ENCODE results near the gene CSNK2B. TPM values are rescaled to one million over a fixed set of nuclear protein-coding genes. Genes with fewer than 3 reads are reported as not detected.

CSNK2B gene
- total and polyA plus RNA-seq, 9 of the 15 experiments (the other 6 are each of a cell fraction or from before 2014, with no cell fraction given) = 120 to 1,126 (median 529) TPM

DNA sequence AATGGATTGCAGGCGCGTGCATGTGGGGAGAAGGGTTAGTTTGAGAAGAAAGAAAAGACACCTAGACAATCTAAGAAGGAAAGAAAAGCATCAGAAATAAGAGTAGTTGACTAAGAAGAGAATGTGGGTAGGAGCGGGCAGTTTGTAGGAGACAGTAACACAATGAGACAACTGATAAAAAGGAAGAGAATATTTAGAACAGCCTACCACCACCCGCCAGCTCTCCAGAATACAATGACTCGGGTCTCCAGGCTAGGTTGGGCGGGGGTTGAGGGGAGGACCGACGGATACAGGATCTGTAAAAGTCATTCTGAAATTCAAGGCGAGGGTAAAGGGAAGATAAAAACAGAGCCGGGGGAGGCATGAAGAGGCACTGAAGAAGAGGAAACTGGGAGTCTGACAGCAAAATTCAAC is 36.5 kb downstream of the CSNK2B start (continued):
- TF ChIP-seq, protein P1, sequence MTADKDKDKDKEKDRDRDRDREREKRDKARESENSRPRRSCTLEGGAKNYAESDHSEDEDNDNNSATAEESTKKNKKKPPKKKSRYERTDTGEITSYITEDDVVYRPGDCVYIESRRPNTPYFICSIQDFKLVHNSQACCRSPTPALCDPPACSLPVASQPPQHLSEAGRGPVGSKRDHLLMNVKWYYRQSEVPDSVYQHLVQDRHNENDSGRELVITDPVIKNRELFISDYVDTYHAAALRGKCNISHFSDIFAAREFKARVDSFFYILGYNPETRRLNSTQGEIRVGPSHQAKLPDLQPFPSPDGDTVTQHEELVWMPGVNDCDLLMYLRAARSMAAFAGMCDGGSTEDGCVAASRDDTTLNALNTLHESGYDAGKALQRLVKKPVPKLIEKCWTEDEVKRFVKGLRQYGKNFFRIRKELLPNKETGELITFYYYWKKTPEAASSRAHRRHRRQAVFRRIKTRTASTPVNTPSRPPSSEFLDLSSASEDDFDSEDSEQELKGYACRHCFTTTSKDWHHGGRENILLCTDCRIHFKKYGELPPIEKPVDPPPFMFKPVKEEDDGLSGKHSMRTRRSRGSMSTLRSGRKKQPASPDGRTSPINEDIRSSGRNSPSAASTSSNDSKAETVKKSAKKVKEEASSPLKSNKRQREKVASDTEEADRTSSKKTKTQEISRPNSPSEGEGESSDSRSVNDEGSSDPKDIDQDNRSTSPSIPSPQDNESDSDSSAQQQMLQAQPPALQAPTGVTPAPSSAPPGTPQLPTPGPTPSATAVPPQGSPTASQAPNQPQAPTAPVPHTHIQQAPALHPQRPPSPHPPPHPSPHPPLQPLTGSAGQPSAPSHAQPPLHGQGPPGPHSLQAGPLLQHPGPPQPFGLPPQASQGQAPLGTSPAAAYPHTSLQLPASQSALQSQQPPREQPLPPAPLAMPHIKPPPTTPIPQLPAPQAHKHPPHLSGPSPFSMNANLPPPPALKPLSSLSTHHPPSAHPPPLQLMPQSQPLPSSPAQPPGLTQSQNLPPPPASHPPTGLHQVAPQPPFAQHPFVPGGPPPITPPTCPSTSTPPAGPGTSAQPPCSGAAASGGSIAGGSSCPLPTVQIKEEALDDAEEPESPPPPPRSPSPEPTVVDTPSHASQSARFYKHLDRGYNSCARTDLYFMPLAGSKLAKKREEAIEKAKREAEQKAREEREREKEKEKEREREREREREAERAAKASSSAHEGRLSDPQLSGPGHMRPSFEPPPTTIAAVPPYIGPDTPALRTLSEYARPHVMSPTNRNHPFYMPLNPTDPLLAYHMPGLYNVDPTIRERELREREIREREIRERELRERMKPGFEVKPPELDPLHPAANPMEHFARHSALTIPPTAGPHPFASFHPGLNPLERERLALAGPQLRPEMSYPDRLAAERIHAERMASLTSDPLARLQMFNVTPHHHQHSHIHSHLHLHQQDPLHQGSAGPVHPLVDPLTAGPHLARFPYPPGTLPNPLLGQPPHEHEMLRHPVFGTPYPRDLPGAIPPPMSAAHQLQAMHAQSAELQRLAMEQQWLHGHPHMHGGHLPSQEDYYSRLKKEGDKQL (CRISPR knock-in tag; IDR thresholded peaks at IDR 0.05; ENCODE audit: borderline replicate concordance) = peak; percentile 97; the same call in 1 of the 2 replicates
- TF ChIP-seq SMARCE1 (IDR thresholded peaks at IDR 0.05) = peak; percentile 88
- TF ChIP-seq TAF7 (tag; IDR thresholded peaks at IDR 0.05) = peak; percentile 63
- TF ChIP-seq MCM7 (IDR thresholded peaks at IDR 0.05) = 0 out of 4 replicates have a peak, but pooled peaks of 1 of the 2 experiments have one; percentile 17
- no peak for TF ChIP-seq PHB2 (IDR thresholded peaks at IDR 0.05; ENCODE audit: low read depth)
- no peak for TF ChIP-seq ZNF239 (CRISPR knock-in tag; IDR thresholded peaks at IDR 0.05)
- TF ChIP-seq, protein P2, sequence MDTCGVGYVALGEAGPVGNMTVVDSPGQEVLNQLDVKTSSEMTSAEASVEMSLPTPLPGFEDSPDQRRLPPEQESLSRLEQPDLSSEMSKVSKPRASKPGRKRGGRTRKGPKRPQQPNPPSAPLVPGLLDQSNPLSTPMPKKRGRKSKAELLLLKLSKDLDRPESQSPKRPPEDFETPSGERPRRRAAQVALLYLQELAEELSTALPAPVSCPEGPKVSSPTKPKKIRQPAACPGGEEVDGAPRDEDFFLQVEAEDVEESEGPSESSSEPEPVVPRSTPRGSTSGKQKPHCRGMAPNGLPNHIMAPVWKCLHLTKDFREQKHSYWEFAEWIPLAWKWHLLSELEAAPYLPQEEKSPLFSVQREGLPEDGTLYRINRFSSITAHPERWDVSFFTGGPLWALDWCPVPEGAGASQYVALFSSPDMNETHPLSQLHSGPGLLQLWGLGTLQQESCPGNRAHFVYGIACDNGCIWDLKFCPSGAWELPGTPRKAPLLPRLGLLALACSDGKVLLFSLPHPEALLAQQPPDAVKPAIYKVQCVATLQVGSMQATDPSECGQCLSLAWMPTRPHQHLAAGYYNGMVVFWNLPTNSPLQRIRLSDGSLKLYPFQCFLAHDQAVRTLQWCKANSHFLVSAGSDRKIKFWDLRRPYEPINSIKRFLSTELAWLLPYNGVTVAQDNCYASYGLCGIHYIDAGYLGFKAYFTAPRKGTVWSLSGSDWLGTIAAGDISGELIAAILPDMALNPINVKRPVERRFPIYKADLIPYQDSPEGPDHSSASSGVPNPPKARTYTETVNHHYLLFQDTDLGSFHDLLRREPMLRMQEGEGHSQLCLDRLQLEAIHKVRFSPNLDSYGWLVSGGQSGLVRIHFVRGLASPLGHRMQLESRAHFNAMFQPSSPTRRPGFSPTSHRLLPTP (IDR thresholded peaks at IDR 0.05; ENCODE audit: borderline replicate concordance, extremely low read depth, insufficient read length) = no peak
- no peak for TF ChIP-seq ZBED1 (IDR thresholded peaks at IDR 0.05)
- TF ChIP-seq, protein P3, sequence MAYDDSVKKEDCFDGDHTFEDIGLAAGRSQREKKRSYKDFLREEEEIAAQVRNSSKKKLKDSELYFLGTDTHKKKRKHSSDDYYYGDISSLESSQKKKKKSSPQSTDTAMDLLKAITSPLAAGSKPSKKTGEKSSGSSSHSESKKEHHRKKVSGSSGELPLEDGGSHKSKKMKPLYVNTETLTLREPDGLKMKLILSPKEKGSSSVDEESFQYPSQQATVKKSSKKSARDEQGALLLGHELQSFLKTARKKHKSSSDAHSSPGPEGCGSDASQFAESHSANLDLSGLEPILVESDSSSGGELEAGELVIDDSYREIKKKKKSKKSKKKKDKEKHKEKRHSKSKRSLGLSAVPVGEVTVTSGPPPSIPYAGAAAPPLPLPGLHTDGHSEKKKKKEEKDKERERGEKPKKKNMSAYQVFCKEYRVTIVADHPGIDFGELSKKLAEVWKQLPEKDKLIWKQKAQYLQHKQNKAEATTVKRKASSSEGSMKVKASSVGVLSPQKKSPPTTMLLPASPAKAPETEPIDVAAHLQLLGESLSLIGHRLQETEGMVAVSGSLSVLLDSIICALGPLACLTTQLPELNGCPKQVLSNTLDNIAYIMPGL (CRISPR knock-in tag; IDR thresholded peaks at IDR 0.05) = no peak; the same call in 1 of the 2 replicates
- TF ChIP-seq, protein P4, sequence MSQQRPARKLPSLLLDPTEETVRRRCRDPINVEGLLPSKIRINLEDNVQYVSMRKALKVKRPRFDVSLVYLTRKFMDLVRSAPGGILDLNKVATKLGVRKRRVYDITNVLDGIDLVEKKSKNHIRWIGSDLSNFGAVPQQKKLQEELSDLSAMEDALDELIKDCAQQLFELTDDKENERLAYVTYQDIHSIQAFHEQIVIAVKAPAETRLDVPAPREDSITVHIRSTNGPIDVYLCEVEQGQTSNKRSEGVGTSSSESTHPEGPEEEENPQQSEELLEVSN (IDR thresholded peaks at IDR 0.05; ENCODE audit: borderline replicate concordance in 1 of 2, extremely low read depth in 1 of 2, insufficient read depth in 1 of 2, insufficient read length in 1 of 2, low read depth in 1 of 2, low read length in 1 of 2, poor library complexity in 1 of 2, severe bottlenecking in 1 of 2) = no peak
- TF ChIP-seq CCNT2 (IDR thresholded peaks at IDR 0.05; ENCODE audit: borderline replicate concordance, extremely low read depth, insufficient read length, low read depth, low read length) = no peak
- TF ChIP-seq, protein P5, sequence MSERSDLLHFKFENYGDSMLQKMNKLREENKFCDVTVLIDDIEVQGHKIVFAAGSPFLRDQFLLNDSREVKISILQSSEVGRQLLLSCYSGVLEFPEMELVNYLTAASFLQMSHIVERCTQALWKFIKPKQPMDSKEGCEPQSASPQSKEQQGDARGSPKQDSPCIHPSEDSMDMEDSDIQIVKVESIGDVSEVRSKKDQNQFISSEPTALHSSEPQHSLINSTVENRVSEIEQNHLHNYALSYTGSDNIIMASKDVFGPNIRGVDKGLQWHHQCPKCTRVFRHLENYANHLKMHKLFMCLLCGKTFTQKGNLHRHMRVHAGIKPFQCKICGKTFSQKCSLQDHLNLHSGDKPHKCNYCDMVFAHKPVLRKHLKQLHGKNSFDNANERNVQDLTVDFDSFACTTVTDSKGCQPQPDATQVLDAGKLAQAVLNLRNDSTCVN (CRISPR knock-in tag; IDR thresholded peaks at IDR 0.05) = peak; percentile 60
- TF ChIP-seq THRAP3 (IDR thresholded peaks at IDR 0.05; ENCODE audit: borderline replicate concordance) = peak; percentile 76; the same call in 1 of the 2 replicates
- peak; percentile 45 for TF ChIP-seq LCOR (CRISPR knock-in tag; IDR thresholded peaks at IDR 0.05)
- TF ChIP-seq KAT7 (CRISPR knock-in tag; IDR thresholded peaks at IDR 0.05; ENCODE audit: borderline replicate concordance) = peak; percentile 23; the same call in 1 of the 2 replicates
